Mesenchymal stem cell (in vitro differentiated cells and primary cell): ENCODE measurements around the gene LDLRAD2.
A peak's percentile ranks its signal among the peaks of the same experiment; 100 is the strongest.

Source experiments
- DNase-seq: peaks from one replicate; pipeline ENCODE4 v3.0.0-alpha.2; 2013
- H2AFZ ChIP-seq: one replicate; pipeline ENCODE4 v1.6.1; 2013; ENCODE audit warnings: low read depth, mild to moderate bottlenecking, control low read depth, inconsistent platforms, low read length, moderate library complexity
- H2AK5ac ChIP-seq: 2 replicates; pipeline ENCODE4 v1.6.1; 2013; ENCODE audit warnings: low read length, moderate library complexity, mild to moderate bottlenecking, inconsistent platforms; ENCODE audit not compliant: severe bottlenecking
- H2BK120ac ChIP-seq: one replicate; pipeline ENCODE4 v1.6.1; 2013; ENCODE audit warnings: low read depth, mild to moderate bottlenecking, inconsistent platforms, low read length, moderate library complexity
- H2BK12ac ChIP-seq, 2 experiments: one replicate each; pipeline ENCODE4 v1.6.1; 2013; ENCODE audit warnings: inconsistent platforms in 2 of 2, low read length in 2 of 2, mild to moderate bottlenecking in 2 of 2, moderate library complexity in 2 of 2, control low read depth in 1 of 2
- H2BK15ac ChIP-seq: one replicate; pipeline ENCODE4 v1.6.1; 2013; ENCODE audit warnings: mild to moderate bottlenecking, low read depth, inconsistent platforms; ENCODE audit not compliant: poor library complexity, severe bottlenecking
- H2BK5ac ChIP-seq: 2 replicates; pipeline ENCODE4 v1.6.1; 2013; ENCODE audit warnings: low read depth, mild to moderate bottlenecking, low read length, control low read depth, inconsistent platforms; ENCODE audit not compliant: poor library complexity, severe bottlenecking
- H3K14ac ChIP-seq, 2 experiments: one replicate each; pipeline ENCODE4 v1.6.1; 2013; ENCODE audit warnings: inconsistent platforms in 2 of 2, low read length in 2 of 2, control low read depth in 1 of 2, mild to moderate bottlenecking in 1 of 2, moderate library complexity in 1 of 2
- H3K18ac ChIP-seq, 2 experiments: one replicate each; pipeline ENCODE4 v1.6.1; 2013; ENCODE audit warnings: inconsistent platforms in 2 of 2, low read length in 2 of 2, control low read depth in 1 of 2, low read depth in 1 of 2, mild to moderate bottlenecking in 1 of 2
- H3K23ac ChIP-seq, 2 experiments: one replicate each; pipeline ENCODE4 v1.6.1; 2013; ENCODE audit warnings: inconsistent platforms in 2 of 2, low read length in 2 of 2, mild to moderate bottlenecking in 2 of 2, moderate library complexity in 2 of 2, control low read depth in 1 of 2
- H3K27ac ChIP-seq: 2 replicates; pipeline ENCODE4 v1.5.1; 2013; ENCODE audit warnings: mild to moderate bottlenecking, moderate library complexity, low read length, control low read depth, inconsistent platforms; ENCODE audit not compliant: poor library complexity, severe bottlenecking
- H3K27me3 ChIP-seq, 2 experiments: 2 replicates each; pipeline versions ENCODE4 v1.6.1 to v1.7.0; 2013; ENCODE audit warnings: low read length in 2 of 2, mild to moderate bottlenecking in 2 of 2, moderate library complexity in 2 of 2, control low read depth in 1 of 2, inconsistent platforms in 1 of 2; ENCODE audit not compliant: control insufficient read depth in 1 of 2, insufficient read depth in 1 of 2
- H3K36me3 ChIP-seq, 2 experiments: 2 replicates each; pipeline versions ENCODE4 v1.6.1 to v1.7.0; 2013; ENCODE audit warnings: low read length in 2 of 2, control low read depth in 1 of 2, inconsistent platforms in 1 of 2, low read depth in 1 of 2, mild to moderate bottlenecking in 1 of 2; ENCODE audit not compliant: insufficient read depth in 2 of 2, control insufficient read depth in 1 of 2
- H3K4ac ChIP-seq, 2 experiments: one replicate each; pipeline ENCODE4 v1.6.1; 2013; ENCODE audit warnings: inconsistent platforms in 2 of 2, low read length in 2 of 2, mild to moderate bottlenecking in 2 of 2, moderate library complexity in 2 of 2, control low read depth in 1 of 2, low read depth in 1 of 2
- H3K4me1 ChIP-seq: 2 replicates; pipeline ENCODE4 v1.6.1; 2013; ENCODE audit warnings: low read depth, low read length, control low read depth; ENCODE audit not compliant: control insufficient read depth, insufficient read depth
- H3K4me2 ChIP-seq: 2 replicates; pipeline ENCODE4 v1.6.1; 2013; ENCODE audit warnings: low read length, mild to moderate bottlenecking, inconsistent platforms; ENCODE audit not compliant: poor library complexity, severe bottlenecking
- H3K4me3 ChIP-seq, 2 experiments: 2 replicates each; pipeline versions ENCODE4 v1.5.1 to v1.7.0; 2013; ENCODE audit warnings: low read length in 2 of 2, mild to moderate bottlenecking in 2 of 2, control low read depth in 1 of 2, low read depth in 1 of 2; ENCODE audit not compliant: insufficient read depth in 1 of 2
- H3K79me1 ChIP-seq: replicated peaks from 2 replicates; pipeline ENCODE4 v1.6.1; 2013; ENCODE audit warnings: mild to moderate bottlenecking, control low read depth, low read length, inconsistent platforms; ENCODE audit not compliant: poor library complexity, severe bottlenecking
- H3K9ac ChIP-seq: 2 replicates; pipeline ENCODE4 v1.7.0; 2013; ENCODE audit warnings: mild to moderate bottlenecking, low read length, moderate library complexity
- H3K9me3 ChIP-seq: 2 replicates; pipeline ENCODE4 v1.7.0; 2013; ENCODE audit warnings: mild to moderate bottlenecking, low read length; ENCODE audit not compliant: control insufficient read depth
- H4K8ac ChIP-seq: one replicate; pipeline ENCODE4 v1.6.1; 2013; ENCODE audit warnings: inconsistent platforms, mild to moderate bottlenecking, low read length, moderate library complexity
- H4K91ac ChIP-seq: one replicate; pipeline ENCODE4 v1.6.1; 2013; ENCODE audit warnings: mild to moderate bottlenecking, low read length, inconsistent platforms
- WGBS: methylation state at CpG from one replicate; pipeline ENCODE4 v1.1.7; 2013; ENCODE audit warnings: mixed read lengths; 5-methylcytosine and 5-hydroxymethylcytosine counted together

Gene LDLRAD2

DNA sequence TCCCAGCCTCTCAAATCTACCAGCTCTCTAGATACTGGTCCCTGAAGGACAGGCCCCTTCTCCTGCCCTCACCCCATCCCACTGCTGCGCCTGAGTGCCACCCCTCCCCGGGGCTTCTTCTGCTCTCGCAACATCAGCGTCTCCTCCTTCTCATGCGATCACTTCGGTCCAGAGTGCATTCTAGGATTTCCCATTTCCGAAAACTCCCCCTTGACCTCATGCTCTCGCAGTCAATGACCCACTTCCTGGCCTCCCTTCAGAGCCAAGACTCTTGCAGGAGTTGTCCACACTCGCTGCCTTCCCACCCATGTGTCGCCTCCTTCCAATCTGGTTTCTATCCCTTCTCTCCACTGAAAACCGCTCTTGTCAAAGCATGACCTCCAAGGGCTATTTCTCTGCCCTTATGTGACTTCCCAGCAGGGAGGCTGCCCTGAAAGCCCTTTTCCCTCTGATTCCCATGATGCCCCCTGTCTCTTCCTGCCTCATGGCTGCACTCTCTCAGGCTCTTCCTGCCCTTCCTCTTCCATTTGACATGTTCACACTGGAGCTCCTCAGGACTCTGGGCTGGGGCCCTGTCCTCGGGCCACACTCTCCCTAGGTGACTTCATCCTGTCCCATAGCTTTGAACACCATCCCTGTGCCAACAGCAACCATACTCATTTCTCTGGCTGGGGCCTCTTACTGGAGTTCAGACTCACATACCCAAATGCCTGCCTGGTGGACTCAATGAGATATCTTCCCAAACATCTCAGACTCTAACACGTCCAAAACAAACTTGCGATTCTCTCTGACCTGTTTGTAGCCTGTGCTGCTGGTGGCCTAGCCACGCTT is 46.0 kb downstream of the LDLRAD2 start:
- Histone ChIP-seq H3K14ac (no peak overlapping the region), H3K79me1 (peaks cover 23% of the 10 kb centered on the region), H3K4me3 (no peak overlapping the region), H3K4ac (no peak overlapping the region), H2BK5ac (no peak overlapping the region), H2BK120ac (no peak overlapping the region), H2BK12ac (no peak overlapping the region), H3K9me3 (no peaks in the 10 kb centered on the region), H3K27me3 (no peaks in the 10 kb centered on the region), H4K91ac (peak overlapping the region; percentile 8), H3K4me1 (peaks cover 25% of the 10 kb centered on the region), H3K27ac (no peak overlapping the region), H2AK5ac (peak overlapping the region; percentile 24), H3K18ac (no peak overlapping the region), H3K4me2 (no peak overlapping the region), H4K8ac (no peak overlapping the region), H2BK15ac (no peak overlapping the region), H3K36me3 (peaks cover 88 to 90% of the 10 kb centered on the region in 2 experiments), H3K9ac (peak overlapping the region; percentile 33), H2AFZ (no peak overlapping the region), H3K23ac (peak overlapping the region in 1 of 2 experiments; percentile 9)
- 77% methylated on average over 15 of the region's 15 CpGs for WGBS
- peak; percentile 42 for DNase-seq

- H4K91ac ChIP-seq, result peak overlapping the region; percentile 0
- H3K9ac ChIP-seq, result no peak overlapping the region
- H3K27me3 ChIP-seq, result no peaks in the 10 kb centered on the region
- H3K27ac ChIP-seq, result no peak overlapping the region
- H3K23ac ChIP-seq, result no peak overlapping the region
- no peak overlapping the region for H2BK5ac ChIP-seq
- no peak for DNase-seq
- H3K4me2 ChIP-seq, result no peak overlapping the region
- peaks cover 25% of the 10 kb centered on the region for H3K4me1 ChIP-seq
- no peak overlapping the region for H2AFZ ChIP-seq
- H4K8ac ChIP-seq, result no peak overlapping the region
- no peak overlapping the region for H2BK120ac ChIP-seq
- no peak overlapping the region for H2BK15ac ChIP-seq
- peaks cover 23% of the 10 kb centered on the region for H3K79me1 ChIP-seq
- 99% methylated on average over 10 of the region's 10 CpGs for WGBS
- no peak overlapping the region for H2BK12ac ChIP-seq
- H3K18ac ChIP-seq, result no peak overlapping the region
- peaks cover 87 to 92% of the 10 kb centered on the region in 2 experiments for H3K36me3 ChIP-seq
- H3K4me3 ChIP-seq, result no peak overlapping the region
- no peak overlapping the region for H3K14ac ChIP-seq
- H3K4ac ChIP-seq, result no peak overlapping the region
- H2AK5ac ChIP-seq, result no peak overlapping the region
- no peaks in the 10 kb centered on the region for H3K9me3 ChIP-seq
These were observed 47.7 kb downstream of the LDLRAD2 start for GRCh38 chr1:21859669-21860179.

GRCh38 chr1:21860971-21861370 is 48.9 kb downstream of the LDLRAD2 start:
- H3K4me1 ChIP-seq, result peaks cover 23% of the 10 kb centered on the region
- H2BK15ac ChIP-seq, result no peak overlapping the region
- no peak overlapping the region for H2BK12ac ChIP-seq
- H2AFZ ChIP-seq, result no peak overlapping the region
- peaks cover 87 to 92% of the 10 kb centered on the region in 2 experiments for H3K36me3 ChIP-seq
- H3K18ac ChIP-seq, result no peak overlapping the region
- no peak overlapping the region for H3K4me3 ChIP-seq
- no peak for DNase-seq
- no peak overlapping the region for H2BK5ac ChIP-seq
- no peak overlapping the region for H4K91ac ChIP-seq
- no peak overlapping the region for H3K4ac ChIP-seq
- no peak overlapping the region for H3K4me2 ChIP-seq
- no peak overlapping the region for H4K8ac ChIP-seq
- no peak overlapping the region for H3K27ac ChIP-seq
- no peak overlapping the region for H3K14ac ChIP-seq
- no peaks in the 10 kb centered on the region for H3K9me3 ChIP-seq
- no peak overlapping the region for H3K23ac ChIP-seq
- H3K9ac ChIP-seq, result no peak overlapping the region
- H3K79me1 ChIP-seq, result peaks cover 28% of the 10 kb centered on the region
- H2BK120ac ChIP-seq, result no peak overlapping the region
- H3K27me3 ChIP-seq, result no peaks in the 10 kb centered on the region
- H2AK5ac ChIP-seq, result no peak overlapping the region
- 97% methylated on average over 2 of the region's 3 CpGs for WGBS

- Histone ChIP-seq H3K27me3 (no peaks in the 10 kb centered on the region), H3K36me3 (peaks cover 86 to 91% of the 10 kb centered on the region in 2 experiments), H3K9me3 (no peaks in the 10 kb centered on the region), H3K18ac (no peak overlapping the region), H2BK12ac (no peak overlapping the region), H2AFZ (no peak overlapping the region), H2AK5ac (no peak overlapping the region), H4K8ac (peak overlapping the region; percentile 0), H4K91ac (peak overlapping the region; percentile 19), H2BK15ac (no peak overlapping the region), H3K79me1 (peaks cover 36% of the 10 kb centered on the region), H2BK120ac (no peak overlapping the region), H3K23ac (no peak overlapping the region), H3K14ac (peak overlapping the region in 1 of 2 experiments; percentile 19), H3K4me1 (peaks cover 21% of the 10 kb centered on the region), H3K4me2 (no peak overlapping the region), H3K4me3 (no peak overlapping the region), H2BK5ac (no peak overlapping the region), H3K9ac (no peak overlapping the region), H3K27ac (no peak overlapping the region), H3K4ac (no peak overlapping the region)
- peak; percentile 62 for DNase-seq
- WGBS, result 81% methylated on average over 18 of the region's 19 CpGs
These were observed 49.8 kb downstream of the LDLRAD2 start for GRCh38 chr1:21861602-21862429.
